ENCODE data around the gene CASP5.

DNA sequence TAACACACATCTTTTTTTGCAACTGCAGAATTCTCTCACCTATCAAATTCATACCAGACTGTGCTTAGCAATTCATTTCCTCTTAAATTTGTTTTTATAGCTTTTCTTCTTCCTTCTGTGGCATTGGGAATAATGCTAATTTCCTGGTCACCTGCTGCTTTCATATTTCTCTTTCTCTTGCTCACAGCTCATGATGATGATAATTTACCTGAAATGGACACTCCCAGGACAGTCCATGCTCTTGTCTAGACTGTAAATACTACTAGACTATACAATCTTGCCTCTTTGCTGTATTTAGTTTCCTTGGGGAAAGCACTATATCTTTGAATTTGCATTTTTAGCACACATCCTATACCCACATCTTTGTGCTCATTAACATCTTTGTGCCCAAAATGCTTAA lies 15.5 kb downstream of the CASP5 start:
- TF ChIP-seq, protein P1, sequence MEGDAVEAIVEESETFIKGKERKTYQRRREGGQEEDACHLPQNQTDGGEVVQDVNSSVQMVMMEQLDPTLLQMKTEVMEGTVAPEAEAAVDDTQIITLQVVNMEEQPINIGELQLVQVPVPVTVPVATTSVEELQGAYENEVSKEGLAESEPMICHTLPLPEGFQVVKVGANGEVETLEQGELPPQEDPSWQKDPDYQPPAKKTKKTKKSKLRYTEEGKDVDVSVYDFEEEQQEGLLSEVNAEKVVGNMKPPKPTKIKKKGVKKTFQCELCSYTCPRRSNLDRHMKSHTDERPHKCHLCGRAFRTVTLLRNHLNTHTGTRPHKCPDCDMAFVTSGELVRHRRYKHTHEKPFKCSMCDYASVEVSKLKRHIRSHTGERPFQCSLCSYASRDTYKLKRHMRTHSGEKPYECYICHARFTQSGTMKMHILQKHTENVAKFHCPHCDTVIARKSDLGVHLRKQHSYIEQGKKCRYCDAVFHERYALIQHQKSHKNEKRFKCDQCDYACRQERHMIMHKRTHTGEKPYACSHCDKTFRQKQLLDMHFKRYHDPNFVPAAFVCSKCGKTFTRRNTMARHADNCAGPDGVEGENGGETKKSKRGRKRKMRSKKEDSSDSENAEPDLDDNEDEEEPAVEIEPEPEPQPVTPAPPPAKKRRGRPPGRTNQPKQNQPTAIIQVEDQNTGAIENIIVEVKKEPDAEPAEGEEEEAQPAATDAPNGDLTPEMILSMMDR (IDR thresholded peaks at IDR 0.05; ENCODE audit: low read depth, low read length, missing input control) = no peak
- TF ChIP-seq YY1 (IDR thresholded peaks at IDR 0.05) (no peak), JUND (IDR thresholded peaks at IDR 0.05) (no peak), RAD21 (IDR thresholded peaks at IDR 0.05) (no peak), TAF1 (conservative IDR thresholded peaks at IDR 0.05) (no peak), EGR1 (IDR thresholded peaks at IDR 0.05; ENCODE audit: low read depth in 2 of 2) (no peak), FOXA1 (IDR thresholded peaks at IDR 0.05) (no peak), SP1 (IDR thresholded peaks at IDR 0.05) (no peak)
- TF ChIP-seq, protein P2, sequence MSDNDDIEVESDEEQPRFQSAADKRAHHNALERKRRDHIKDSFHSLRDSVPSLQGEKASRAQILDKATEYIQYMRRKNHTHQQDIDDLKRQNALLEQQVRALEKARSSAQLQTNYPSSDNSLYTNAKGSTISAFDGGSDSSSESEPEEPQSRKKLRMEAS (IDR thresholded peaks at IDR 0.05) = no peak
- TF ChIP-seq, protein P3, sequence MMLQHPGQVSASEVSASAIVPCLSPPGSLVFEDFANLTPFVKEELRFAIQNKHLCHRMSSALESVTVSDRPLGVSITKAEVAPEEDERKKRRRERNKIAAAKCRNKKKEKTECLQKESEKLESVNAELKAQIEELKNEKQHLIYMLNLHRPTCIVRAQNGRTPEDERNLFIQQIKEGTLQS (IDR thresholded peaks at IDR 0.05) = no peak
- TF ChIP-seq, protein P4, sequence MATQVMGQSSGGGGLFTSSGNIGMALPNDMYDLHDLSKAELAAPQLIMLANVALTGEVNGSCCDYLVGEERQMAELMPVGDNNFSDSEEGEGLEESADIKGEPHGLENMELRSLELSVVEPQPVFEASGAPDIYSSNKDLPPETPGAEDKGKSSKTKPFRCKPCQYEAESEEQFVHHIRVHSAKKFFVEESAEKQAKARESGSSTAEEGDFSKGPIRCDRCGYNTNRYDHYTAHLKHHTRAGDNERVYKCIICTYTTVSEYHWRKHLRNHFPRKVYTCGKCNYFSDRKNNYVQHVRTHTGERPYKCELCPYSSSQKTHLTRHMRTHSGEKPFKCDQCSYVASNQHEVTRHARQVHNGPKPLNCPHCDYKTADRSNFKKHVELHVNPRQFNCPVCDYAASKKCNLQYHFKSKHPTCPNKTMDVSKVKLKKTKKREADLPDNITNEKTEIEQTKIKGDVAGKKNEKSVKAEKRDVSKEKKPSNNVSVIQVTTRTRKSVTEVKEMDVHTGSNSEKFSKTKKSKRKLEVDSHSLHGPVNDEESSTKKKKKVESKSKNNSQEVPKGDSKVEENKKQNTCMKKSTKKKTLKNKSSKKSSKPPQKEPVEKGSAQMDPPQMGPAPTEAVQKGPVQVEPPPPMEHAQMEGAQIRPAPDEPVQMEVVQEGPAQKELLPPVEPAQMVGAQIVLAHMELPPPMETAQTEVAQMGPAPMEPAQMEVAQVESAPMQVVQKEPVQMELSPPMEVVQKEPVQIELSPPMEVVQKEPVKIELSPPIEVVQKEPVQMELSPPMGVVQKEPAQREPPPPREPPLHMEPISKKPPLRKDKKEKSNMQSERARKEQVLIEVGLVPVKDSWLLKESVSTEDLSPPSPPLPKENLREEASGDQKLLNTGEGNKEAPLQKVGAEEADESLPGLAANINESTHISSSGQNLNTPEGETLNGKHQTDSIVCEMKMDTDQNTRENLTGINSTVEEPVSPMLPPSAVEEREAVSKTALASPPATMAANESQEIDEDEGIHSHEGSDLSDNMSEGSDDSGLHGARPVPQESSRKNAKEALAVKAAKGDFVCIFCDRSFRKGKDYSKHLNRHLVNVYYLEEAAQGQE (IDR thresholded peaks at IDR 0.05) = no peak
